ENCODE results near the gene LPAR1.
"Not testable (repeated sequence)": the region's sequence is repeated elsewhere in the genome, so short reads cannot be mapped to it uniquely, and the experiment has no call there.

Gene LPAR1

DNA sequence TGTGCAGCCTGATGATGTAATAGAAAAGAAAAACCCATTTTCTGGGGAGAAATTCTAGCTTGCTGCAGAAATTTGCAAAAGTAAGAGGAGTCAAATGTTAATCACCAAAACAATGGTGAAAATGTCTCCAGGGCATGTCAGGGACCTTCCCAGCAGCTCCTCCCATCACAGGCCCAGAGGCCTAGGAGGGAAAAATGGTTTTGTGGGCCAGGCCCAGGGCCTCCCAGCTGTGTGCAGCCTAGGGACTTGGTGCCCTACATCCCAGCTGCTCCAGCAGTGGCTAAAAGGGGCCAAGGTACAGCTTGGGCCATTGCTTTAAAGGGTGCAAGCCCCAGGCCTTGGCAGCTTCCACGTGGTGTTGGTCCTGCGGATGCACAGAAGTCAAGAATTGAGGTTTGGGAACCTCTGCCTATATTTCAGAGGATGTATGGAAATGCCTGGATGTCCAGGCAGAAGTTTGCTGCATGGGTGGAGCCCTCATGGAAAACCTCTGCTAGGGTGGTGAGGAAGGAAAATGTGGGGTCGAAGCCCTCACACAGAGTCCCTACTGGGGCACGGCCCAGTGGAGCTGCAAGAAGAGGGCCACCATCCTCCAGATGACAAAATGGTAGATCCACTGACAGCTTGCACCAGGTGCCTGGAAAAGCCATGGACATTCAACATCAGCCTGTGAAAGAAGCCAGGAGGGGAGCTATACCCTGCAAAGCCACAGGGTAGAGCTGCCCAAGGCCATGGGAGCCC lies 176.7 kb downstream of the LPAR1 start:
- not testable (repeated sequence) for DNase-seq

GRCh38 chr9:110856772-110857171 lies 181.5 kb downstream of the LPAR1 start:
- no peak for DNase-seq

DNA sequence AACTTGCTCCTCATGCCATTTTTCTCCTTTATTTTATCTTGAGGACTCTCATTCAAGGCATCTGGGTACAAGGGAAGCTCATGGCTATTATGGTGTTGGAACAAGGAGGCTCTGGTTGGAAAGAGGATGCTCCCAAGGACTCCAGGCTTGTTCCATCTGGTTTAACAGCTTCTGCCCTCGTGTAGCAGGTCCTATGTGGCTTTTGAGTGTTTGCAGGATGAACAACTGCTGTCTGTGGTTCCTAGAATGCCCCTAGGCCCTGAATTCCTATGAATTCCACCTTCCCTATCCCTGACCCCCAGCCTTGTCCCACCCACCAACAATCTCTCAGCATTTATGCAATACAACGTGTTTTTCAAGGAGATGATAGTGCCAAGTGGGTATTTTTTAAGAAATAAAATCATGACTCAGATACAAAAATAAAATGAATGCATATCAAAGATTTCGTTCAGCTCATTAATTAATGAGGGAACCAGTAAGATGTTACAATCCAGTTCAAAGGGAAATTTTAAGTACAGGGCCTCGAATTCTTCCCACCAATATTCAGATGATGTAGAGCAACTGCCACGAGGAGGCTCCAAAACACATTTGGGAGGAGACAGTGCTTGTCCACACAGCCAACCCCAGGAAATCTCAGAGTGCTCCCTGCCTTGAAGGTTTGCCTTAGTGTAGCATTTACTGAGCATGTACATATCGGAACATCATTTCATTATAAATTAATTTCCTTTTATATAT lies 187.7 kb downstream of the LPAR1 start:
- no peak for DNase-seq

DNA sequence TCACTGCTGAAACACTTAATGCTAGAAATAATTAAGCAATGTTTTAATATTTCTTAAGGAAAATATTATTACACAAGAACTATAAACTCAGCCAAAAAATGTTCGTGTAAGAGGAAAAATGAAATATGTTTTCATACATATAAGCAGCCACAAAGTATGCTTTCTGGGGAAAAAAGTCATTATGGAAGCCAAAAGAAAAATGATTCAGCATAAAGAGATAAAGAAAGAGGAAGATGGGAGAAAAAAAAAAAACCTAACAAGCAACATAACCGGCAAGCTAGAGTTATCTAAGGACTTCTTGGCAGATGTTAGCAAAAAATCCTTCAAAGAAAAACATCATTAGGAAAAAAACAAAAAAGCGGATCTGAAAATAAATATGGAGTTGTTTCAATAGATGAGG lies 190.6 kb downstream of the LPAR1 start:
- DNase-seq: no peak

DNA sequence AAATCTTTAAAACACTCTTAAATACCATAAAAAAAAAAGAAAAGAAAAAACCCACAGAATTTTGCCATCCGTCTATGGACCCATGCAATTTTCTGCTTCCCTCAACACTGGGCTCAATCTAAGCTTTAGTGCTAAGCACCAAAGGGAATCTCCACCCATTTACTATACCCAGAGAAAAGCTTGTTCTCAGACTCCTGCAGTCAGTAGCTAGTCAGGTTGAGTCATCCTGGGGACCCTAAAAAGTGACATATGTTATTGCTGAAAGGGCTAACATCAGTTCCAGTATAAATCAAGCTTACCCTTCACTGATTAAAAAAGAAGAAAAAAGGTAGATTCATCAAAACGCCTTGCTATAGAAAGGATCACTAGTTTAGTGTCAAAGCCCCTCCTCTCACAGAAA lies 192.1 kb downstream of the LPAR1 start:
- no peak for DNase-seq

DNA sequence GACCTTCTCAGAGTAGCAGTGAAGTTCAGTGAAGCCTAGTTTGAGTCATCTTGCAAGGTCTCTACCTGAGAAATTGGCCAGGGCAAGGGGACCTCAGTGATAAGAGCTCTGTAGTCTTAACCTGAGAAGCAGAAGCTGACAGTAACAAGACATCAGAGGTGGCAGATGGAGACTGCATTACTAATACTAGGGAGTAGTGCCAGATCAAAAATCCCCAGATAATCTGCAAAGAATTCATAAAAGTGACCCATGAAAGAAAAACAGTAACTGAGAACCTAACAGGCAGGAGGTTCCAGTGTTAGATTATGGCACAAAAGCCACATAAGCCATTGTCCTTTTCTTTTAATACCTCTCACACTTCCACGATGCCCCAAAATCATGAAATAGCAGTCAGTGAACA lies 194.1 kb downstream of the LPAR1 start:
- DNase-seq: no peak

DNA sequence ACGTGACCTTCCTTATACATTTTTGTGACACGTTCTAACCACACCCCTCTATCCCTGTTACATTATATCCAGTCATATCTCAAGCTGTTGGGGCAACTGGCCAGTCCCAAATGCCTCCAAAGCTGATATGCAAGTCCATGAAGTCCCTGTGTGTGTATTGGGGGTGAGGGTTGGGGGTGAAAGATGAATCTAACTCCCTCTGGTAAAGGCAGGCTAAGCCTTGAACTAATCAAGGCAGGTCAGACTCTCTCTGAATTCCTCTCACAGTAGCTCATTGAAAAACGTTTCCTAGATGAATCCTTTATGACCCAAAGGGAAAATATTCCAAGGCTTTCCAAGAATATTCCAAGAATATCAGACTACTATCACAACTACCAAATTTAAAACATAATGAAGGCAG lies 195.3 kb downstream of the LPAR1 start:
- no peak for DNase-seq

GRCh38 chr9:110842169-110842568 lies 196.1 kb downstream of the LPAR1 start:
- no peak for DNase-seq

DNA sequence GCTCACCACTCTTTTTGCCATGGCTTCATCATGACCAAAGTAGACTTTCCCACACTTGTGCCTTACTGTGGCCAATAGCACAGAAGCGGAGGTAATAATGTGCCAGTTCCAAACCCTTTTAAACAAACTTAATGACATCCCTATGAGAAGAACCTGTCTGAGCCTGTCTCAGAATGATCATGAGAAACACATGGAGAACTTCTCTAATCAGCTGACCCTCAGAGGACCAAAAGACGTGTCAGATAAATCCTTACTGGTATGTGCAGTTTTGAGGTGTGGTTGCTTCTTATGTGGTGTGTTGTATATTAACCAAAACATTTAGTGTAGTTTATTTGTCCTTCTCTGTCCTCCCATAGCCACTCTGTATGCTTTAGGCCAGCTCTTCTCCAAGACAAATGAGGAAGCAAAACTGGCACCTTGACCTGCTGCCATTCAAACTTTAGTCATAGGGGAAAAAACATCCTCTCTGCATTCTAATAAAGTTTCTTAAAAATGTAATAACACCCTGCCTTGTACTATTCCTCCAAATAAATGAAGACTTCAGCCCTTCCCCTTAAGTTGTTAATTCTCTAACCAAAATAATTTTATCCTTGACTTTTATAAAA lies 200.8 kb downstream of the LPAR1 start:
- no peak for DNase-seq

- DNase-seq: no peak
Measured at GRCh38 chr9:110835859-110836271, 202.4 kb downstream of the LPAR1 start.

GRCh38 chr9:110835404-110835803 lies 202.9 kb downstream of the LPAR1 start:
- no peak for DNase-seq

DNA sequence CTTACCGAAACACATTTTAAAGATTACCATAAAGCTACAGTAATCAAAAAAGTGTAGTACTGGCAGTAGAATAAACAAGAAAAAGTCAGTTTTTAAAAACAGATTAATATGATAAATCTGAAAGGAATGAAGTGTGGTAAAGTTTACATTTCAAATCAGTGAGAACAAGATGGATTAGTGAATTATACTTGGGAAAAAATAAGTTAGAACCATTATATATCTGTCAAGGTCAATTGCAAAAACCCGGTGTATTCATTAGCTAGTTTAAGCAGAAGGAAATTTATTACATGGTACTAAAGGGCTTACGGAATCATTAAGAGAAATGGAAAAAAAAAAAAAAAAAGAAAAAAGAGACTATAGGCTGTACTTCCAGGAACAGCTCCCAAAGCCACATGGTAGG lies 205.3 kb downstream of the LPAR1 start:
- DNase-seq: no peak

DNA sequence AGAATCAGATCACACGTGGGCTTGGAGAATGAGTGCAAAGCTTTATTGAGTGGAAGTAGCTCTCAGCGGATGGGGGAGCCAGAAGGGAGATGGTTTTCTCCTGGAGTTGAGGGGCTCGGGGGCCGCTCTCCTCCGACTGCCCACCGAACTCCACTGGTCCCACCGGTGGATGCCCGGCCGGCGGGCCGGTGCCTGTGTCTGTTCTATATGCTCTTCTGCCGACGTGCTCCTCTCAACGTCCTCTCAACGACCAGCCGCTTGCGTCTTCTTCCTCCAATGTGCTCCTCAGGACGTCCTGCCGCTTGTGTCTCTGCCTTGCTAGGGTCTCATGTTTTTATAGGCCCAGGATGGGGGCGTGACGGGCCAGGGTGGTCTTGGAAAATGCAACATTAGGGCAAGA lies 207.8 kb downstream of the LPAR1 start:
- DNase-seq: no peak

GRCh38 chr9:110828264-110828663 lies 210.0 kb downstream of the LPAR1 start:
- DNase-seq: no peak

DNA sequence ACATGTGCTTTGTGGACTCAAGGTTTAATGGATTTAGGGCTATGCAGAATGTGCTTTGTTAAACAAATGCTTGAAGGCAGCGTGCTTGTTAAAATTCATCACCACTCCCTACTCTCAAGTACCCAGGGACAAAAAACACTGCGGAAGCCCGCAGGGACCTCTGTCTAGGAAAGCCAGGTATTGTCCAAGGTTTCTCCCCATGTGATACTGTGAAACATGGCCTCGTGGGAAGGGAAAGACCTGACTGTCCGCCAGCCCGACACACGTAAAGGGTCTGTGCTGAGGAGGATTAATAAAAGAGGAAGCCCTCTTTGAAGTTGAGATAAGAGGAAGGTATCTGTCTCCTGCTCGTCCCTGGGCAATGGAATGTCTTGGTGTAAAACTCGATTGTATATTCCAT lies 211.9 kb downstream of the LPAR1 start:
- not testable (repeated sequence) for DNase-seq

DNA sequence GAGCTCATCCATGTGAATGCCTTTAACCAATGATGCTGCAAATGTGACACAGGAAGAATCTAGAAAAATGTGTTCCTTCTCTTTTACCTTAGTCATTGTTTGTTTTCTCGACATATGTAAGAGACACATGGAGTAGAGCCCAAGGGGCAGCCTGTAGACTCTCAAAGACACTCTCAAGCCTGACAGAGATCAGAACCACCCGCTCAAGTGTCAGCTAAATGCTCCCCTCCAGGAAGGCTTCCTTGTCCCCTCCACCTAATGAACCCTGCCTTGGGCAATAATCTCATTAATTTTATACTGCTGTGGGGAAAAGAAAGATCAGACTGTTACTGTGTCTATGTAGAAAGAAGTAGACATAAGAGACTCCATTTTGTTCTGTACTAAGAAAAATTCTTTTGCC lies 212.3 kb downstream of the LPAR1 start:
- DNase-seq: no peak

DNA sequence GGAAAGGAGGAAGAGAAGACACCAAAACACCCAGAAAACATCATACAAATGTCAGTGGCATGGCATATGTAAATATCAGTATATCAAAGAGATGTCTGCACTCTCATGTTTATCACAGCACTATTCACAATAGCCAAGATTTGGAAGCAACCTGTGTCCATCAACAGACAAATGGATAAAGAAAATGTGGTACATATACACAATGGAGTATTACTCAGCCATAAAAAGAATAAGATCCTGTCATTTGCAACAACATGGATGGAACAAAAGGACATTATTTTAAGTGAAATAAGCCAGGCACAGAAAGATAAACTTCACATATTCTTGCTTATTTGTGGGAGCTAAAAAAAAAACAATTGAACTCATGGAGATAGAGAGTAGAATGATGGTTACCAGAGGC lies 213.1 kb downstream of the LPAR1 start:
- not testable (repeated sequence) for DNase-seq
